CD4-positive, CD25-positive, alpha-beta regulatory T cell (primary cell): ENCODE results near the gene CHN2. TPM values are rescaled to one million over a fixed set of nuclear protein-coding genes. Genes with fewer than 3 reads are reported as not detected.

Experiments used
- ATAC-seq, 2 donors: fragments of 150-1000 bp; cut with Tn5 transposase; one replicate each; pipeline ENCODE4 v1.10.0; 2021; ENCODE audit warnings: low read depth in 2 of 2, moderate number of reproducible peaks in 2 of 2, moderate library complexity in 1 of 2
- DNase-seq, 3 donors: peaks; one replicate each; pipeline versions ENCODE4 v3.0.0 to v3.0.0-alpha.2; 2012 to 2022; ENCODE audit warnings: mixed read lengths in 1 of 3
- H3K27ac ChIP-seq: one replicate; pipeline ENCODE4 v1.7.0; 2013; ENCODE audit warnings: mild to moderate bottlenecking, low read length; ENCODE audit not compliant: insufficient read depth, poor library complexity, severe bottlenecking
- H3K27me3 ChIP-seq: one replicate; pipeline ENCODE4 v1.7.0; 2013; ENCODE audit warnings: low read length; ENCODE audit not compliant: control insufficient read depth, insufficient read depth
- H3K36me3 ChIP-seq: one replicate; pipeline ENCODE4 v1.7.0; 2013; ENCODE audit warnings: mild to moderate bottlenecking, low read length, moderate library complexity; ENCODE audit not compliant: control insufficient read depth, insufficient read depth
- H3K4me1 ChIP-seq: 2 replicates; pipeline ENCODE4 v1.7.0; 2013; ENCODE audit warnings: mild to moderate bottlenecking, low read length; ENCODE audit not compliant: insufficient read depth, control insufficient read depth, poor library complexity, severe bottlenecking
- H3K4me3 ChIP-seq: one replicate; pipeline ENCODE4 v1.7.0; 2013; ENCODE audit warnings: low read depth, mild to moderate bottlenecking, low read length, moderate library complexity
- H3K9me3 ChIP-seq, 2 experiments: 1 replicate in 1 of 2; 2 replicates in 1 of 2; pipeline ENCODE4 v1.7.0; 2013; ENCODE audit warnings: low read length in 2 of 2, mild to moderate bottlenecking in 1 of 2, moderate library complexity in 1 of 2; ENCODE audit not compliant: control insufficient read depth in 2 of 2
- H3K27ac Mint-ChIP-seq, 3 donors: one replicate each; pipeline ENCODE4 v1.8.0; 2020 to 2022; ENCODE audit warnings: mild to moderate bottlenecking in 3 of 3, mixed read lengths in 3 of 3, moderate library complexity in 2 of 3
- H3K27me3 Mint-ChIP-seq: one replicate; pipeline ENCODE4 v1.8.0; 2022; ENCODE audit warnings: mild to moderate bottlenecking, mixed read lengths
- H3K36me3 Mint-ChIP-seq: one replicate; pipeline ENCODE4 v1.8.0; 2020; ENCODE audit warnings: mixed read lengths
- H3K4me1 Mint-ChIP-seq, 4 donors: one replicate each; pipeline ENCODE4 v1.8.0; 2020 to 2022; ENCODE audit warnings: mixed read lengths in 4 of 4, mild to moderate bottlenecking in 1 of 4
- H3K4me3 Mint-ChIP-seq, 4 donors: one replicate each; pipeline ENCODE4 v1.8.0; 2020 to 2022; ENCODE audit warnings: mild to moderate bottlenecking in 4 of 4, mixed read lengths in 4 of 4, moderate library complexity in 3 of 4
- H3K9me3 Mint-ChIP-seq, 7 donors: one replicate each; pipeline ENCODE4 v1.8.0; 2020 to 2022; ENCODE audit warnings: mixed read lengths in 7 of 7, mild to moderate bottlenecking in 3 of 7, moderate library complexity in 2 of 7
- polyA plus RNA-seq, 4 donors: library from polyadenylated mRNA; unstranded; fragments of 300-500 nt; fragmentation: Illumina TruSeq; gene quantifications; one replicate each; pipeline ENCODE4 v1.2.3, GENCODE V29; 2021
- total RNA-seq: library from RNA; stranded (reverse); gene quantifications from one replicate; pipeline ENCODE4 v1.2.3, GENCODE V29; 2022

CHN2 gene
- total and polyA plus RNA-seq, 5 donors from 2014 or later = 0.55 to 1.7 TPM; not detected in 3

DNA sequence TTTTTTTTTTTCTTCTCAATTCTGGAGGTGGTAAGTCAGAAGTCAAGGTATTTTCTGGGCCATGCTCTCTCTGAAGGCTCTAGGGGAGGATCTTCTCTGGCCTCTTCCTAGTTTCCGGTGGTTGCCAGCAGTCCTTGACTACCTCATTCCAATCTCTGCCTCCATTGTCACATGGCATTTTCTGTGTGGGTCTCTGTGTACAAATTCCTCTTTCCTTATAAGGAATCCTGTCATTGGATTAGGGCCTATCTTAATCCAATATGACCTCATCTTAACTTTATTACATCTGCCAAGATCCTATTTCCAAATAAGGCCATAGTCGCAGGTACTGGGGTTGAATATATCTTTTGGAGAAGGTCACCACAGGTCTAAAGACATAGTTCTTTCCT is 239.8 kb downstream of the CHN2 start:
- Histone ChIP-seq H3K27ac (no peak overlapping the region), H3K36me3 (no peaks in the 10 kb centered on the region), H3K27me3 (no peaks in the 10 kb centered on the region), H3K9me3 (no peaks in the 10 kb centered on the region), H3K4me1 (no peaks in the 10 kb centered on the region), H3K4me3 (no peak overlapping the region)
- Mint-ChIP-seq H3K9me3 (peaks cover 0 to 3% (median 0%) of the 10 kb centered on the region in 7 donors), H3K27me3 (no peaks in the 10 kb centered on the region), H3K36me3 (no peaks in the 10 kb centered on the region), H3K27ac (no peak overlapping the region), H3K4me3 (no peak overlapping the region), H3K4me1 (no peaks in the 10 kb centered on the region)
- ATAC-seq (no peak), DNase-seq (no peak)

DNA sequence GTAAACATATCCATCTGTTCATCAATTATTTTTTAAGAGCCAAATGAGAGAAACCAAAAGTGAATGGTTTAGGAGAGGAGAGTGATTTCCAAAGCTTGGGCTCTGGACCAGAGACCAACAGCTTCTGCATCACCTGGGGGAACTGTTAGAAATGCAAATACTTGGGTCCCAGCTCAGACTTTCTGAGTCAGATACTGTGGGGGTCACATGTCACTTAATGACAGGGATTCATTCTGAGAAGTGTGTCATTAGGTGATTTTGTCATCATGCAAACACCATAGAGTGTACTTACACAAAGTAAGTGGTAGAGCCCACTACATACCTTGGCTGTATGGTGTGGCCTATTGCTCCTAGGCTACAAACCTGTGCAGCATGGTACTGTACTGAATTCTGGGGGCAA is 240.6 kb downstream of the CHN2 start:
- H3K4me3 Mint-ChIP-seq = no peak overlapping the region

DNA sequence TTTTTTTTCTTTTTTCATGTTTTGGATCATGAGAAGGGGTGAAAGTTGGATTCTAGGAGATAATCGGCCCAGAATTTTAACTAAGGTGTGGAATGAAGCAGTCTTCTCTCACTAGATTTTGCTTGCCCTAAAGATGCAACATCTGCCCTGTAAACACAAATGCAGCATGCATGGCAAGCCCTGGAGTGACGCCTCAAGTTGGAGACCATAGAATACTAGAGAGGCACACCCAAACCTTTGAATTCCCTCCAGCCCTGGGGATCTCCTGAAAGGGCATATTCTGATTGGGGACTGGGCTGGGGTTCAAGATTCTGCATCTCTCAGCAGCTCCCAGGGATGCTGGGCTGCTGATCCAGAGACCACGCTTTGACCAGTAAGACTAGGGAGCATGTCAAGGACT is 241.3 kb downstream of the CHN2 start:
- H3K27me3 Mint-ChIP-seq = no peaks in the 10 kb centered on the region
- no peak overlapping the region for H3K4me3 Mint-ChIP-seq
- no peak overlapping the region for H3K27ac ChIP-seq
- no peaks in the 10 kb centered on the region for H3K4me1 ChIP-seq
- no peaks in the 10 kb centered on the region for H3K4me1 Mint-ChIP-seq
- no peaks in the 10 kb centered on the region for H3K36me3 ChIP-seq
- no peaks in the 10 kb centered on the region for H3K36me3 Mint-ChIP-seq
- H3K27ac Mint-ChIP-seq = no peak overlapping the region
- H3K9me3 ChIP-seq = no peaks in the 10 kb centered on the region
- ATAC-seq = no peak
- peaks cover 0 to 3% (median 0%) of the 10 kb centered on the region in 7 donors for H3K9me3 Mint-ChIP-seq
- no peaks in the 10 kb centered on the region for H3K27me3 ChIP-seq
- DNase-seq = no peak
- no peak overlapping the region for H3K4me3 ChIP-seq

More for the DNA sequence above, 240.6 kb downstream of the CHN2 start:
- H3K4me3 ChIP-seq = no peak overlapping the region
- Mint-ChIP-seq H3K36me3 (no peaks in the 10 kb centered on the region), H3K27ac (no peak overlapping the region), H3K27me3 (no peaks in the 10 kb centered on the region), H3K4me1 (no peaks in the 10 kb centered on the region), H3K9me3 (peaks cover 0 to 3% (median 0%) of the 10 kb centered on the region in 7 donors)
- ATAC-seq (no peak), DNase-seq (no peak)
- no peak overlapping the region for H3K27ac ChIP-seq
- no peaks in the 10 kb centered on the region for H3K4me1 ChIP-seq
- no peaks in the 10 kb centered on the region for H3K36me3 ChIP-seq
- no peaks in the 10 kb centered on the region for H3K27me3 ChIP-seq
- H3K9me3 ChIP-seq = no peaks in the 10 kb centered on the region

DNA sequence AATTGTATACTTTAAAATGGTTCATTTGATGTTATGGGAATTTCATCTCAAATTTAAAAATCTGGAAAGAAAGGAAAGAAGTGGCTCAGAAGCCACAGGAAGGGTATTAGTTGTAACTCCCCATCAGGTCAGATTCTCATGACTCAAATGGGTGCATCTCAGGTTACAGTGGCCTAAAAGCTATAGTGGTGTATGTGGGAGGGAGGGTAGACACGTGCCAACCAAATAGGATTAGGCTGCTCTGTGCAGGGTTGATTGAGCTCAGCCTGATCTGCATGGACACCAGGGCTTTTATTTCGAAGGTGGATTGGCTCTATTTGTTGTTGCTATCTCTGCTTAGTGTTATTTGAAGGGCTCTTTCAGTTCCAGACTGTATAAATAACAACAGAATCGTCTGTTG is 247.6 kb downstream of the CHN2 start:
- H3K27ac Mint-ChIP-seq = no peak overlapping the region
- Histone ChIP-seq H3K4me3 (no peak overlapping the region), H3K4me1 (no peaks in the 10 kb centered on the region), H3K9me3 (no peaks in the 10 kb centered on the region), H3K27ac (no peak overlapping the region), H3K27me3 (no peaks in the 10 kb centered on the region), H3K36me3 (no peaks in the 10 kb centered on the region)
- no peaks in the 10 kb centered on the region for H3K4me1 Mint-ChIP-seq
- no peak overlapping the region for H3K4me3 Mint-ChIP-seq
- ATAC-seq = no peak
- H3K9me3 Mint-ChIP-seq = peaks cover 0 to 8% (median 0%) of the 10 kb centered on the region in 7 donors
- DNase-seq = no peak
- H3K36me3 Mint-ChIP-seq = no peaks in the 10 kb centered on the region
- H3K27me3 Mint-ChIP-seq = no peaks in the 10 kb centered on the region

DNA sequence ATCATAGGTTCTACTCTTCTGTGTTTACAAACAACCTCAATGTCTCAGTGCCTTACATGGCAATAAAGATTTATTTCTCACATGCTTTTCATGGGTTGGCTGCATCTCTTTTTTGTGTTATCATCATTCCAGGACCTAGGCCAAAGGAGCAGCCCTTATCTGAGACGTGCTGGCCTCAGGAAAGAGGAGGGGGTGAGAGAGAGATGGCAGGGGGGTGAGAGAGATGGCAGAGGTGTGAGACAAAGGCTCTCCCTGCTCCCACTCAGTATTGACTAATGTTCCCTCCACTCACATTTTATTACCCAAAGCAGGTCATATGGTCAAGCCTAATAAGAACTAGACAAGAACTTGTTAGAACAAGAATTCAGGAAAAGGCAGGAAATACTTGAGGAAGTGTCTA is 249.0 kb downstream of the CHN2 start:
- Histone ChIP-seq H3K36me3 (no peaks in the 10 kb centered on the region), H3K4me3 (no peak overlapping the region), H3K27me3 (no peaks in the 10 kb centered on the region), H3K9me3 (no peaks in the 10 kb centered on the region), H3K4me1 (no peaks in the 10 kb centered on the region), H3K27ac (no peak overlapping the region)
- ATAC-seq (no peak), DNase-seq (no peak)
- H3K4me3 Mint-ChIP-seq = no peak overlapping the region
- no peaks in the 10 kb centered on the region for H3K4me1 Mint-ChIP-seq
- peaks cover 0 to 8% (median 0%) of the 10 kb centered on the region in 7 donors for H3K9me3 Mint-ChIP-seq
- no peak overlapping the region for H3K27ac Mint-ChIP-seq
- H3K27me3 Mint-ChIP-seq = no peaks in the 10 kb centered on the region
- no peaks in the 10 kb centered on the region for H3K36me3 Mint-ChIP-seq

DNA sequence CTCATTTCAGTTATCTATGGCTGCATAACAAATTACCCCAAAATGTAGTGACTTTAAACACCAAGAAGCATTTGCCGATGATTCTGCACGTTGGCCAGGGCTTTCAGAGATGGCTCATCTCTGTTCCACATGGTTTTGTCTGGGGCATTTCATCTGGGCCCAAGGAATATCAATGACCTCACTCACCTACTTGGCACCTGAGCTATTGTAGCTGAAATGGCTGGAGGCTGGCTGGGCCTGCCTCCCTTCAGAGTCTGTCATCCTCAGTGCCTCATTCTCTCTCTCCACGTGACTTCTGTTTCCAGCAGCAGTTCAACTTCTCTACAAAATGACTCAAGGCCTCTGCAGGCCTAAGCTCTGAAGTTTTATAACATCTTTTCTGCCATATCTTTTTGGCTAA is 249.7 kb downstream of the CHN2 start:
- no peaks in the 10 kb centered on the region for H3K9me3 ChIP-seq
- DNase-seq = no peak
- H3K4me3 ChIP-seq = no peak overlapping the region
- Mint-ChIP-seq H3K4me1 (no peaks in the 10 kb centered on the region), H3K4me3 (no peak overlapping the region), H3K36me3 (no peaks in the 10 kb centered on the region), H3K27ac (no peak overlapping the region), H3K27me3 (no peaks in the 10 kb centered on the region), H3K9me3 (peaks cover 0 to 8% (median 0%) of the 10 kb centered on the region in 7 donors)
- H3K27ac ChIP-seq = no peak overlapping the region
- H3K4me1 ChIP-seq = no peaks in the 10 kb centered on the region
- no peaks in the 10 kb centered on the region for H3K27me3 ChIP-seq
- ATAC-seq = no peak
- no peaks in the 10 kb centered on the region for H3K36me3 ChIP-seq

DNA sequence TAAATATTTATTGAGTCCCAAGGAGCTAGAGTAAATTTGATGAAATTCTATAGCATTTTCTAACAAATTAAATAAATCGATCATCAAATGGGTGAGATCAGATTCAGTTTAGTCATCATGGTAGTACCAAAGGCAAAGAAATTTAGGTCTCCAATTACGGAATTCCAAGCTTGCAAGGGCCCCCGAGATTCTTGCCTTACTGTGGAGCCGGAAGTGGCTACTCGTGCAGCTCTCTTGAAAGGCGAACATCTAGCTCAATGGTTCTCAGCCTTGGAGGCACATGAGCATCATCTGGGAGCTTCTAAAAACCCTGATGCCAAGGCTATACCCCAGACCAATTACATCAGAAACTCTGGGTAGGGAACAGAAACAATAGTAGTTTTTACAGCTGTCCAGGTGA is 251.2 kb downstream of the CHN2 start:
- no peaks in the 10 kb centered on the region for H3K4me1 ChIP-seq
- H3K4me1 Mint-ChIP-seq = no peaks in the 10 kb centered on the region
- no peak overlapping the region for H3K4me3 Mint-ChIP-seq
- no peaks in the 10 kb centered on the region for H3K27me3 ChIP-seq
- no peak for ATAC-seq
- H3K9me3 Mint-ChIP-seq = peaks cover 0 to 8% (median 0%) of the 10 kb centered on the region in 7 donors
- no peaks in the 10 kb centered on the region for H3K36me3 Mint-ChIP-seq
- no peak overlapping the region for H3K4me3 ChIP-seq
- H3K27ac ChIP-seq = no peak overlapping the region
- H3K27me3 Mint-ChIP-seq = no peaks in the 10 kb centered on the region
- no peaks in the 10 kb centered on the region for H3K9me3 ChIP-seq
- no peak overlapping the region for H3K27ac Mint-ChIP-seq
- H3K36me3 ChIP-seq = no peaks in the 10 kb centered on the region
- no peak for DNase-seq

DNA sequence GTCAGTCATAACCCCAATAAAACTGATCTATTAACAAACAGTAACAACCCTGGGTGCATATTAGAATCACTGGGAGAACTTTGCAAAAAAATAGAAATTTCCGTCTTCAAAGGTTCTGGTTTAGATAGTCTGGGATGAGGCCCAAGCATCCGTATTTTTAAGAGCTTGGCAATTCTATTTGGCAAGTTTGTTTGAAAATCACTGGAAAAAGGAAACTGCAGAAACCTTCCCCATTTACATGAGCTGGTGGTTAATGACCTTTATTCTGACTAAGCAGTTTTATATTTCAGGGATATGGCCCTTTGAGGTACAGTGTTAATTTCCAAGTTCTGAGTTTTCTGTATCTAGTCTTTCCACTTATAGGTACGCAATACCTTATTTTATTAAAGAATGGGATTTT is 253.3 kb downstream of the CHN2 start:
- no peaks in the 10 kb centered on the region for H3K4me1 Mint-ChIP-seq
- Histone ChIP-seq H3K27ac (no peak overlapping the region), H3K4me1 (no peaks in the 10 kb centered on the region), H3K27me3 (no peaks in the 10 kb centered on the region), H3K36me3 (no peaks in the 10 kb centered on the region), H3K9me3 (no peaks in the 10 kb centered on the region), H3K4me3 (no peak overlapping the region)
- DNase-seq (no peak), ATAC-seq (no peak)
- no peaks in the 10 kb centered on the region for H3K36me3 Mint-ChIP-seq
- H3K4me3 Mint-ChIP-seq = no peak overlapping the region
- no peak overlapping the region for H3K27ac Mint-ChIP-seq
- H3K9me3 Mint-ChIP-seq = peaks cover 0 to 1% (median 0%) of the 10 kb centered on the region in 7 donors
- no peaks in the 10 kb centered on the region for H3K27me3 Mint-ChIP-seq
